OCI-M1 (cell line): ENCODE data around the gene ATP23.

Experiments used
- DNase-seq: peaks from one replicate; lab custom pipeline; 2025; lab: John Stamatoyannopoulos, UW

Gene ATP23

DNA sequence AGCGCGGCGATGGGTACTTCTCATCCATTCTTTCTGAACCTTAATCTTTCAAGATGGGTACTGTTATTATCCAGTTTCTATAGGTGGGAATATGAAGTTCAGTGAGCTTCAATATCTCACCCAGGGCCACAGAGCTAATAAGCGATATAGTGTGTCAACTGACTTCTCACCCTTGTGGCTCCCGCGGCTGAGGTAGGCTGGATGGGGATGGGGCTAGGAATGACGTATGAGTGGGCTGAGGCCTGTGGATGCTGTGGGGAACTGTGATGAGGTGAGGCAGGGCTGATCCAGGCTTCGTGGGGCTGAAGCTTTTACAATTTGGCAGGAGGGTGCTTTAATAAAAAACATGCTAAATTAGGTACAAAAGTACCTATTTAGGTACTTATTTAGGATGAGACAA, 32.9 kb upstream of the ATP23 start:
- DNase-seq: no peak

DNA sequence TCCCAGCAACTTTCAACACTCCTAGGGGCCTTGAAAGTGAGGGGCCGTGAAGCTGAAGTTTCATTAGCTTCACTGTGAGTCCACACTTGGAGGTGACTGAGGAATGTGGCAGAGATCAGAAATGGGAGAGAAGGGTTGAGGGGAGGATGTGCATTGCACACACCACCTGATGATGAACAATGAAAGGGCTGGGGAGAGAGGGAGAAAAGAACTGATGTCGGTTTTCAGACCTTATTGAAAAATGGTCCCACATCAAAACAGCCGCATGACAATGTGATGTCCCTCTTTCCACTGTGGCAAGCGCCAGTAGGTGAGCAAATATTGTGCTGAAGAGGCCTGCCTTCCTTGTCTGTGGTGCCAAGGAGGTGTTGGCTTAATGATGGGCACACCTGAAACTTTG, 32.3 kb upstream of the ATP23 start:
- DNase-seq: no peak

DNA sequence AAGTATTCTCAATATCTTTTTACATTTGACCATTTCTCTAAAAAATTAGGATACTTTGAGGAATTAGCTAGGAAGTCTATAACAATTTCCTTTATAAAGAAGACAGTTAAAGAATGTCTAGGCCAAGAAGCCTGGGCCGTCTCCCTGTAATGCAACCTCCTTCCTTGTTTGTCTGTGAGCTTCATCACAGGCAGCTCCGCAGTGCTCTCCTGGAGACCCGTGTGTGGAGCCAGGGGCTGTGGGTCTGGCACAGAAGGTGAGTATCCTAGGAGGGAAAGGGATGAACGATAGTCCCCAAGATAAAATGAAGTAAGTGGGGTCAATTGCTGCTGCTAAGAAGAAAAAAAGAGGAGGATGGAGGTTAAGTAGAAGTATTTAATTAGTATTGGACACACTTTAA, 31.8 kb upstream of the ATP23 start:
- no peak for DNase-seq

DNA sequence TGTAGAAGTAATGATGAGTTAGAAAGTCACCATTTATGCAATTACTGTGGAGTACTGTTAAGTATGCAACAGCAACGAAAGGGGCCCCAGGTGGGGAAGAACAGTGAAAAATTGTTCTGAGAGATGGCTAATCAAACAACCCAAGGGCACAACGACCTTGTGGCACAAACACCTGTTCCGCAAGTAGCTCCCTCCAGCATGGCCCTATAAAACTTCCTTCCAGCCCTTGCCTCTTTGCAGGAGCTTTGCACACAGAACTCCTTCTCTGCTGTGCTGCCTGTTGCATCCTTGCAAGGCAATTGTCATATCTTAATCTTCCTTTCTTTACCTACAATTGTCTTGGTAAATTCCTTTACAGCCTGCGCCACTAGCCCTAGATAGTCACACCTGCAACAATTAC, 23.2 kb upstream of the ATP23 start:
- no peak for DNase-seq

DNA sequence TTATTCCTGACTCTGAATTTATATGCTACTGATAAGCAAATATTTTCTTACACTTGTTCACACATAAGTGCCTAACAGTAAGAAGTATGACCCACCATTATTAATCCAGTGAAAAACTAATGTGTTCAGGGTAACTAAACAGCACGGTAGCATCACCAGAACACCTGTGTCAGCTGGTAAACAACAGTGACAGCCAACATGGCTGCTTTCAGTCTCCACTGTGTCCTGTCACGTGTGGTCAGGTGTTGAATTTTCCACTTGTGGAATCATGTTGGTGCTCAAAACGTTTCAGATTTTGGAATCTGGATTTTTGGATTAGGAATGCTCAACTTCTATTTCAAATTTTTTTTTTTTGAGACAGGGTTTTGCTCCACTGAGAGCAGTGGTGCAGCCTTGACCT, 14.3 kb upstream of the ATP23 start:
- no peak for DNase-seq

DNA sequence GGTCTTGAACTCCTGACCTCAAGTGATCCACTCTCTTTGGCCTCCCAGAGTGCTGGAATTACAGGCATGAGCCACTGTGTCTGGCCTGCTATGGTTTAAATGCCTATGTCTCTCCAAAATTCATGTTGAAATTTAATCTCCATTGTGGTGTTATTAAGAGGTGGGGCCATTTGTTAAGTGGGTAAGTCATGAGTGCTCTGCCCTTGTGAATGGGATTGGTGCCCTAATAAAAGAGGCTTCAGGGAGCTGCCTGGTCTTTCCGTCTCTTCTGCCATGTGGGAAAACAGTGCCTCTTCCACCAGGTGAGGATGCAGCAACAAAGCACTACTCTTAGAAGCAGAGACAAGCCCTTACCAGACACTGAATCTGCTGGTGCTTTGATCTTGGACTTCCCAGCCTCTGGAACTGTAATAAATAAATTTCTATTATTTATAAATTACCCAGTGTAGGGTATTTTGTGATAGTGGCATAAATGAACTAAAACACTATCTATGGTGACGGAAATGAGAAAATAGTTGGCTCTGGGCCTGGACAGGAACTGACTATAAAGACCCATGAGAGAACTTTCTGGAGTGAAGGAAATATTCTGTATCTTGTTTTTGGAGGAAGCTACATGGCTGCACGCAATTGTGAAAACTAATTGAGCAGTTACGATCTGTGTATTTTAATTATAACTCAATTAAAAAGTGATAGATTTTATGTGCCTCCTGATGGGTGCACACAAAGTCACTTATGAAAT, 12.1 kb upstream of the ATP23 start:
- DNase-seq: no peak

DNA sequence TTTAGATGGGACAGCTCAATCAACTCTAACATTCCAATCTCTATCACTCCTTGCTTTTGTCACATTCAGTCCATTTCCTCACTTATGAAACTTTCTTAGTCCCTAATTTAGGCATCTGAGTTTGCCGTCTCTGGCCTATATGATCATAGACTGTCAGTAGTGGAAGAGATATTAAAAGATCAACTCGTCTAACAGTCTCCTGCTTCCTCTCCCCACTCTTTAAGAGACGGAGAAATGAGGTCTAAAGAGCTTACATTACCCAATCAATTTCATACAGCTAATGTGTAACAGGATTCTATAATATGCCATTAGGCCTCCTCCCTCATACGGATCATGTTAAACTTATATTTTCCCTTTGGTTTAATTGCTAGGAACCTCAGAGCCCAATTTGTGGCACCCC, 6.5 kb upstream of the ATP23 start:
- peak; percentile 71 for DNase-seq

DNA sequence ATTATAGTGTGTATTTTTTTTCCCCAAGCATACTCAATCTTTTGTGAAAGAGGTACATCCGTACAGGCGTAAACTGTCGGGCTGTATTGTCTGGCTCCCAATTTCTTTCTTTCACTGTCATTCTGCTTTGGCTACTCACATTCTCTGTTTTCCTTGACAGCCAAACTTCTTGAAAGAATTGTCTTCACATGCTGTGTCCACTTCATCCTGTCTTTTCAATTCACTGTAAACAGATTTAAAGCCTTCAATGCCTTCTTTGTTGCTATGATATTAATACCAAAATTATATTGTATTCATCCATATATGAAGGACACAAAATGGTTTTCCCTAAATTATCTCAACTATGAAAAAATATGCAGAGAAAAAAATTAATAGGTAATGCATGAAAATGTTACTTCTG, 6.0 kb upstream of the ATP23 start:
- peak; percentile 66 for DNase-seq

DNA sequence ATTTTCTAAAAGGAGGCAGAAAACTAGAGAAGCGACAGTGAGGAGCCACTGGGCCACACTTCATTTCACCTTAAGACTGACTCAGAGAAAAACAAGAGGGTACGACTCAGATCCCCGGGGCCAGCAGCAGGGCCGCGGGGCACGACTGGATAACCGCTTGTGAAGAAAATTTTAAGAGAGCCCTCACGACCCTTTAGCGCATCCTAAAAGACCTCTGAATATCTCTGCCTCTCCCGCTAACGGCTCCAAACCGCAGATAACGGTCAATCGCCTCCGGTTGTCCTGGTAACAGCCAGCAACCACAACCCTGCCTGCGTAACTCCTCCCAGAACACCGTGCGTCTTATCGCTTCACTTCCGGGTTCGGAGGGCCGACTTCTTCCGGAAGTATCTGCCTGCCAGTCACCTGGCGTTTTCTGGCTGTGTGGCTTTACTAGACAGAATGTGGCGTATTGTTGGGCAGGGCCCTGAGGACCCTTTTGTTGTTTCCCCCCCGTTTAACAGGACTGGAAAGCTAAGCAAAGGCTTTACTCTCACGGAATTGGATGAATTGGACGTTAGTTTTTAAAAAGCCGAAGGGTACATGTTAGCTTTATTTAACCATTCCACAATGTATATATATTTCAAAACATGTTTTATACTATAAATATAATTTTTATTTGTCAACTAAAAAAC, 5.4 kb upstream of the ATP23 start:
- DNase-seq: peak; percentile 99

DNA sequence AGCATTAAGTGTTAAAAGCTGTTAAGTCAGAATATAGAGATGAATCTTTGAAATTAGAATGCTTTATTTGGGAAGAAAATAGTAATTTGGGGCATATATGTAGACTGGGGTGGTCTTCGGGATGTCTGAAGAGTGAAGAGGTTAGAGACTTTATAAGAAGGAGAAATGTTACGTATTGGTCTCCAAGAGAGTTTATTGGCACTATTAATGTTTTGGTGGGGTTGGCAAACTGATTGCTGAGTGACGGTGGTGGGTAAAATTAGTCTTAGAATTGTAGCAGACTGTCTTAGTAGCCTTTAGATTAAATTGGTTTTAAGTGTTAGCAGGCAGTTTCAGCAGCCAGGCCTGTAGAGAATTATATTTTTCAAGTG, 4.9 kb upstream of the ATP23 start:
- DNase-seq: peak; percentile 53

DNA sequence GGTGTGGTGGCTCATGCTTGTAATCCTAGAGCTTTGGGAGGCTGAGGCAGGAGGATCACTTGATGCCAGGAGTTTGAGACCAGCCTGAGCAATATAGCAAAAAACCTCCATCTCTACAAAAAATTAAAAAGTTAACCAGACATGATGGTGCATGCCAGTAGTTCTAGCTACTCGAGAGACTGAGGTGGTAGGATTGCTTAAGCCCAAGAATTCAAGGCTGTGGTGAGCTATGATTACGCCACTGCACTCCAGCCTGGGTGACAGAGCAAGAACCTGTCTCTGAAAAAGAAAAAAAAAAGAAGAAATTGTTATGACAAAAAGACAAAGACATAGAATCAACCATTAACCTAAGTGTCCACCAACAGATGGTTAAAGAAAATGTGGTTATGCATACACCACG, 2.1 kb upstream of the ATP23 start:
- DNase-seq: peak; percentile 23

DNA sequence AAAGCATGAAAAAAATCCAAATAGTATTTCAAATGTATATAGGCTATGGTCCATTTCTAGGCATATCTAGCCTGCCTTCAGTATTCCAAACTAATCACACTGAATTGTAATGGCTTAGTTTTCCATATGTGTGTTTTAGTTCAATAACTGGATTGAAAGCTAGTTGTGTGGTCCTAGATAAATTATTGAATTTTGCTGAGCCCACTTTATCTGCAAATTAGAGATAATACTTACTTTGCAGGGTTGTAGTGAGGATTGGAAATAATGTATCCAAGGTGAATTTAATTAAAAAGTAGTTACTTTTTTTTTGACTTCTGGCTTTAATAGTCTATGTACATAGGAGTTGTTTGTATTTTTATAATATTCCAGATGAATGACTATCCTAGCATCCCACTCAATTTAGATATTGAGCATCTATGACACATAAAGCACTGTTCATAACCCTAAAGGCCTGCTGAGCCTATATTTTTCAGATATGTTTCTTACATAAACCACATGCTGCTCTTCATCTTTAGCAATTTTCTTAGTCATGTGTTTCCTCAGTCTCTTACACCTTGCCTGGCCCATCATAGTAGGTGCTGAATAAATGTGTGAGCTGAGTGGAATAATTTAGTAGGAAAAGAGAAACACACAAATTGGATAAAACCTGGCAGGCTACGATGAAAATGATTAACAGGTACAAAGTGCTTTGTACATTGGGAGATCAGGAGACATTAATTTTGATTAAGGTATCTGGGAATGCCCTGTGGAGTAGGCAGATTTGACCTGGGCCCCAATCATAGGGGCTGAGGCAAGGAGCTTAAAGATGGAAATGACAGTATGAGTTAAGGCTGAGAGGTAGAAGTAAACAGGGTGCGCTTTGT, 1.1 kb upstream of the ATP23 start:
- peak; percentile 65 for DNase-seq

DNA sequence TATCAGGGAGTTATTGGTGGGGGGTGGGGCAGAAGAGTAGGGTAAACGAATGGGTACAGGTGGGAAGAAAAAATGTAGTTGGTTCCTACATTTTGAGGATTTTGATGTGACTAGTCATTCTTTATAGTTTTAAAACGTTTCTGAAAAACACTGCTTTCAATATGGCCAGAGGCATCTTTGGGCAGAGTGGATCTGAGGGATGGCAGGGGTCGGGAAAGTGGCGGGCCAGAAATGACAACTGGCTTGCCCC, 527 bp upstream of the ATP23 start:
- DNase-seq: no peak

DNA sequence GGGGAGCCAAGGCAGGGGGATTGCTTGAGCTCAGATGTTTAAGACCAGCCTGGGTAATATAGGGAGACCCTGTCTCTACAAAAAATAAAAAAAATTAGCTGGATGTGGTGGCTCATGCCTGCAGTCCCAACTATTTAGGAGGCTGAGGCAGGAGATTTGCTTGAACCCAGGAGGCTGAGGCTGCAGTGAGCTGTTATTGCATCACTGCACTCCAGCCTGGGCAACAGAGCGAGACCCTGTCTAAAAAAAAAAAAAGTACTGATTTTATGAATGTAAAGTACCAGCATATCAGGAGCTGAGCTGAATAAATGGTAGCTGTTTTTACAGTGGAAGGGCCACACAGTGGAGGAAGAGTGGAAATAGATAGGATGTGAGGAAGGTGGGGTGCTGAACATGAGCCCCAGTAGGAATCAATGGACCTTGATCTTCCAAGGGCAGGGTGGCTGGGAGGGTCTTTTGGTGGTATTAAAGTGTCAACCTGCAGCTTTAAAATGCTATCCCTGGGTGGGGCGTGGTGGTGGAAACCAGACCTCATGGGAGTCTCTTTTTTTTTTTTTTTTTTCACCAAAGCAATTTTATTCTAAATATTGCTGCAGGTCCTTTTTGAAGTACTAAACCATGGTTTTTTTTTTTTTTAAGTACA, 2.2 kb downstream of the ATP23 start:
- no peak for DNase-seq

DNA sequence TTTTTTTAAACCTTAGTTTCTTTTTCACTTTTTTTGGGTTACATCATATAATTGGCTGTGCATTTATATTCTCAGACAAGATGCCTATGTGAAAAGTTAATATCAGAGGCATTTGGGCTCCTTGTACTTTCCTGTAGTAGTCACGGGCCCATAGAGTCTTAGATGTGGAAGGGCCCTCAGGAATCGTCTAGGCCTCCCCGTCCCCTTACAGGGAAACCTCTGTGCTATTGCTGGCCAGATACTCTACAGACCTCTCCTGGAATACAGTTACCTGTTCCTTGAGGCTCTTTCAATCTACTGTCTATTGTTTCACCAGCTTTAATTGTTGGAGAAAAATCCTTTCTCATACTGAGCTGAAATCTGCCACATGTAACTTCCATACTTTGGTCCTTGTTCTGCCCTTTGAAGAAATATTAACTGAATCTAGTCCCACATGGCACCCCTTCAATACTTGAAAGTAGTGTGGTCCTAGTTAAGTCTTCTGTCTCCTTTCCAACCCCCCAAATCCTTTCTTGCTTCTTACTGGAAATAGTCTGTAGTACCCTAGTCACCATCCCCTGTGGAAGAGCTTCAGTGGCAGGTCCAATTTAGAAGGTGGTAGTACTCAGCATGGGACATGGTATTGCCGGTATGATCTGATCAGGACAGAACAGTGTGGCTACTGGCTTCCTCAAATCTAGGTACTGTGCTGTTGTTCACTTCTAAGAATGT, 3.1 kb downstream of the ATP23 start:
- DNase-seq: peak; percentile 12

DNA sequence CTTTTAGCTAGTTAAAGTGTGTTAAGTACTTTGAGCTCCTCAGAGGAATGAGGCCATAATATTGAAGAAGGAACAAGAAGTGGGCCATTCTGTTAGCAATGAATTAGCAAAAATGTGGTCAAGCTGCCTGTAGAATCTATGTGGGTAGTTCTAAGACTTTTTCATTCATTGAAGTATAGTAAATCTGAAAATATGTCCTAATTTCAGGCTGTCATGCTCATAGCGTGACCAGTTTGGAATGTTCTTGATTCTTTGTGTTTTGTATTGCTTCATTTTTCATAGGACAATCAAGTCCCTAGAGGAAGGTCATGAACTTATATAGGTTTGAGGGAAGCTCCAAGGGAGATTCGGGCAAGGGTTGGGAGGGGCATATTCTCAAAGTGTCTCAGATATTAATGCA, 11.4 kb downstream of the ATP23 start:
- no peak for DNase-seq

DNA sequence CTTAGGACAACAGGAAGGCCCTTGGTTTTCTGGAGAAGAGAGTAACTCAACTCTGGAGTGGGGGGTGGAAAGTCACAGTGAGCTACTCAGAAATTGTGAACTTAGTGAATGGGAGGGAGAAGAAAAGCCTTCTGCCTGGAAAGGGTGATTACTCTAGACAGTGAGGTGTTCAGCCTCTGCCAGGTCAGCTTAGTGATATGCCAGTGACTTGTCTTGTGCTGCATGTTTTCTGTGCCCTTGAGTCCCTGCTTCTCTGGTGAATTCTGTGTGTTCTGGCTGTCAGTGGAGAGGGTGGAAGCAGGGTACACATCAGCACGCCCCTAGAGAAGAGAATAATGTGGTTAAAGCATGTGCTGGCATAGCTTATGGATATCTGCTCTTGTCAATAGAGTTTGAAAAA, 13.4 kb downstream of the ATP23 start:
- no peak for DNase-seq

DNA sequence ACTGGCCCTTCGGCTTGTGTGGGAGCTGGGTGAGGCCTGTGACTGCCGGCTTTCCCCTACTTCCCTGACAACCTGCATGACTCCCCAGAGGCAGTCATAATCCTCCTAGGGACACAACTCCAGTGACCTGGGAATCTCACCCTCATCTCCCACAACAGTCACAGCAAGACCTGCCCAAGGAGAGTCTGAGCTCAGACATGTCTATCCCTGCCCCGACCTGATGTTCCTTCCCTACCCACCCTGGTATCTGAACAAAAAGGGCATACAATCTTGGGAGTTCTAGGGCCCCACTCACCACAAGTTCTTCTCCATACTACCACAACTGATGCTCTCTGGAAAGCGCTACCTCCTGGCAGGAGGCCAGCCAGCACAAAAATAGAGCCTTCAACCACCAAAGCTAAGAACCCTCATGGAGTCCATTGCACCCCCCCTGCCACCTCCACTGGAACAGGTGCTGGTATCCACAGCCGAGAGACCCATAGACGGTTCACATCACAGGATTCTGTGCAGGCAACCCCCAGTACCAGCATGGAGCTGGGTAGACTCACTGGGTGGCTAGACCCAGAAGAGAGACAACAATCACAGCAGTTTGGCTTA, 16.8 kb downstream of the ATP23 start:
- no peak for DNase-seq

DNA sequence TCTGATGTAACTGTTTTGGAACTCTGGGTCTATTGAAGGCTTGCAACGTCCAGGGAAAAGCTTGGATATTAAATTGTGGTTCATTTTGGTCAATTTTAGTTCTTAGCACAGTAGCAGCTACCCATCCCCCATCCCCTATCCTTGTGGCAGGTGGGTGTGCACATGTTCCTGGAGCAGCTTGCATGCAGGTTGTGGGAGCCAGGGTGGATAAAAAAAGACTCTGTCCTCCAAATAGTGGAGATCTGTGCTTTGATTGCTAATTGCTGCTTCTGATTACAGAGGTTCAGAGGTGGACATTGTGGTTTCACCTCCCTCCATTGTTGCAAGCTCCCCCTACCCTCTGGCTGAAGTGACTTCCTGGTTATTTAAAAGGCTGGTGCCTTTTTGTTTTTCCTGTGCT, 23.1 kb downstream of the ATP23 start:
- DNase-seq: no peak

DNA sequence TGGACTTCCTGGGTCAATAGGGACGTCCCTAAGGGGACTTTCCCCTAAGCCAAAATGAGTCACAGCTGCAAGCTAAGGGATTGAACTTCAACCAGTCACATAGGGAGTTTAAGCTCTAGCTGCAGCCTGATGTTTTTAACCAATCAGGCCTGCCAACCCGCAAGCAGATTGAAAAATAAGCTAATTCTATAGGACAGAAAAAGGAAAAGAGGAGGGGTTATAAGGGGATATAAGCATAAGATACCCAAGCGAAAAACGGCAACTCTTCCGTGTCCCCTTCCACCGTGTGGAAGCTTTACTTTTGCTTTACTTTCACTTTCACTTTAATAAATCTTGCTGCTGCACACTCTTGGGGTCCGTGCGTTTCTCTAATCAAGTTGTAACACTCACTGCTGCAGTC, 24.4 kb downstream of the ATP23 start:
- DNase-seq: no peak

DNA sequence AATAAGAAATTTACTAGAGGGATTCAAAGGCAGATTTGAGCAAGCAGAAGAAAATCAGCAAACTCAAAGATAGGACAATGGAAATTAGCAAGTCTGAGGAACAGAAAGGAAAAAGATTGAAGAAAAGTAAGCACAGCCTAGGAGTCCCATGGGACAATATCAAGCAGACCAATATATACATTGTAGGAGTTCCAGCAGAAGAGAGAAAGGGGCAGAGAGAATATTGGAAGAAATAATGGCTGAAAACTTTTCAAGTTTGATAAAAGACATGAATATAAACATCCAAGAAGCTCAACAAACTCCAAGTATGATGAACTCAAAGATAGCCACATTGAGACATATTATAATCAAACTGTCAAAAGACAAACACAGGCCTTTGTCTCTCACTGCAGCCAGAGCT, 25.2 kb downstream of the ATP23 start:
- no peak for DNase-seq
